PC-9 (cell line): Measurements from ENCODE around the gene TMEM87A. TPM values are rescaled to one million over a fixed set of nuclear protein-coding genes. Genes with fewer than 3 reads are reported as not detected.
A peak's percentile ranks its signal among the peaks of the same experiment; 100 is the strongest.

ENCODE experiments used
- BruUV-seq: library from RNA; stranded (reverse); fragments of 400-500 nt; replicated peaks from 2 replicates; lab custom pipeline; 2021; lab: Mats Ljungman, UMichigan
- CTCF ChIA-PET: fragments of 300-600 bp; sonication (Branson Sonifier 250); formaldehyde crosslinking; loops from one replicate; lab custom pipeline; 2022; ENCODE audit warnings: antibody characterized with exemption; lab: Charles Lee
- POLR2A ChIA-PET: fragments of 300-600 bp; sonication (Branson Sonifier 250); formaldehyde crosslinking; loops from one replicate; lab custom pipeline; 2022; ENCODE audit warnings: antibody characterized with exemption; ENCODE audit not compliant: unreplicated experiment; lab: Charles Lee
- DNase-seq, 2 experiments: peaks; one replicate each; pipeline versions ENCODE4 v3.0.0 to v3.0.0-alpha.2; 2015 to 2022; ENCODE audit warnings: mixed read lengths in 1 of 2
- H2AFZ ChIP-seq: fragments of 200-600 bp; sonication (generic); 2 replicates; pipeline ENCODE4 v1.8.1; 2017; ENCODE audit warnings: antibody characterized with exemption
- H3F3A ChIP-seq: fragments of 200-600 bp; sonication (generic); 2 replicates; pipeline ENCODE4 v1.8.1; 2017; ENCODE audit warnings: antibody characterized with exemption, mild to moderate bottlenecking, low read depth; ENCODE audit not compliant: insufficient read depth
- H3K27ac ChIP-seq: fragments of 200-600 bp; sonication (generic); 2 replicates; pipeline ENCODE4 v1.6.1; 2016; ENCODE audit warnings: mixed run types
- H3K27me3 ChIP-seq: fragments of 200-600 bp; sonication (generic); 2 replicates; pipeline ENCODE4 v1.6.1; 2016; ENCODE audit warnings: low read depth, mixed run types; ENCODE audit not compliant: insufficient read depth
- H3K36me3 ChIP-seq: fragments of 200-600 bp; sonication (generic); 2 replicates; pipeline ENCODE4 v1.6.1; 2016; ENCODE audit warnings: low read depth, mixed run types
- H3K4me1 ChIP-seq: fragments of 200-600 bp; sonication (generic); replicated peaks from 2 replicates; pipeline ENCODE4 v1.6.1; 2016; ENCODE audit warnings: mixed run types; ENCODE audit not compliant: insufficient read depth
- H3K4me2 ChIP-seq: fragments of 200-600 bp; sonication (generic); 2 replicates; pipeline ENCODE4 v1.6.1; 2017; ENCODE audit warnings: mixed run types
- H3K4me3 ChIP-seq: fragments of 200-600 bp; sonication (generic); 2 replicates; pipeline ENCODE4 v1.6.1; 2016; ENCODE audit warnings: mixed run types
- H3K79me2 ChIP-seq: fragments of 200-600 bp; sonication (generic); 2 replicates; pipeline ENCODE4 v1.6.1; 2017; ENCODE audit warnings: low read depth, mixed run types
- H3K9me2 ChIP-seq: fragments of 200-600 bp; sonication (generic); 2 replicates; pipeline ENCODE4 v1.8.1; 2017; ENCODE audit warnings: mild to moderate bottlenecking; ENCODE audit not compliant: insufficient read depth
- H3K9me3 ChIP-seq: fragments of 200-600 bp; sonication (generic); 2 replicates; pipeline ENCODE4 v1.8.1; 2016; ENCODE audit warnings: low read depth; ENCODE audit not compliant: insufficient read depth
- H4K20me1 ChIP-seq: fragments of 200-600 bp; sonication (generic); 2 replicates; pipeline ENCODE4 v1.8.1; 2017; ENCODE audit not compliant: insufficient read depth
- CTCF ChIP-seq: fragments of 200-600 bp; sonication (generic); conservative IDR thresholded peaks from 2 replicates; pipeline ENCODE4 v1.6.1; 2017; ENCODE audit warnings: mixed run types, antibody characterized with exemption, mild to moderate bottlenecking, moderate library complexity
- EZH2 ChIP-seq: fragments of 200-600 bp; sonication (generic); IDR thresholded peaks from 2 replicates; pipeline ENCODE4 v1.8.0; 2017; ENCODE audit warnings: antibody characterized with exemption, low read depth
- intact Hi-C: fragments of 100-400 bp; cut with micrococcal nuclease; formaldehyde crosslinking; loops from one replicate; pipeline ENCODE4 v1.10.0; 2022; ENCODE audit not compliant: unreplicated experiment
- total RNA-seq: library from RNA; stranded (reverse); gene quantifications from 2 replicates; pipeline ENCODE4 v1.2.3, GENCODE V29; 2021

The TMEM87A gene
- total RNA-seq, 1 experiment from 2014 or later = 45.1 TPM

GRCh38 chr15:42275780-42276391 is 2.7 kb upstream of the TMEM87A start:
- BruUV-seq = no TSS peak
- no peak for TF ChIP-seq EZH2
- H3K9me2 ChIP-seq = no peaks in the 10 kb centered on the region
- peaks cover 33% of the 10 kb centered on the region for H3K4me1 ChIP-seq
- no peaks in the 10 kb centered on the region for H3K9me3 ChIP-seq
- 0 out of 2 replicates have a peak overlapping the region, but pooled peaks have one; percentile 84 for H3K27ac ChIP-seq
- peak overlapping the region; percentile 85 for H3K4me2 ChIP-seq
- H3K79me2 ChIP-seq = peaks cover 32% of the 10 kb centered on the region
- DNase-seq = no peak
- intact Hi-C loops = loop anchor here (10.0 kb wide), 1 partner anchor 109 kb away; no protein-coding TSS in a partner anchor
- no peaks in the 10 kb centered on the region for H3K27me3 ChIP-seq
- no peak overlapping the region; the same call in 1 of the 2 replicates for H2AFZ ChIP-seq
- H3F3A ChIP-seq = peaks cover 16% of the 10 kb centered on the region; the same call in 1 of the 2 replicates
- no peaks in the 10 kb centered on the region for H4K20me1 ChIP-seq
- no peaks in the 10 kb centered on the region for H3K36me3 ChIP-seq
- POLR2A ChIA-PET = interaction anchor here (0.6 to 0.7 kb wide), 2 partner anchors 847 to 1322 kb away, joined by 4 to 5 read pairs; partner anchors contain the start of gene CHAC1
- no peak overlapping the region; the same call in 1 of the 2 replicates for H3K4me3 ChIP-seq
- CTCF ChIA-PET = interaction anchor here (1.2 kb wide), 1 partner anchor 110 kb away, joined by 3 read pairs; no protein-coding TSS in a partner anchor

- intact Hi-C loops = loop anchor here (10.0 kb wide), 1 partner anchor 110 kb away; no protein-coding TSS in a partner anchor
These were observed 1.4 kb upstream of the TMEM87A start for GRCh38 chr15:42274702-42274989.

DNA sequence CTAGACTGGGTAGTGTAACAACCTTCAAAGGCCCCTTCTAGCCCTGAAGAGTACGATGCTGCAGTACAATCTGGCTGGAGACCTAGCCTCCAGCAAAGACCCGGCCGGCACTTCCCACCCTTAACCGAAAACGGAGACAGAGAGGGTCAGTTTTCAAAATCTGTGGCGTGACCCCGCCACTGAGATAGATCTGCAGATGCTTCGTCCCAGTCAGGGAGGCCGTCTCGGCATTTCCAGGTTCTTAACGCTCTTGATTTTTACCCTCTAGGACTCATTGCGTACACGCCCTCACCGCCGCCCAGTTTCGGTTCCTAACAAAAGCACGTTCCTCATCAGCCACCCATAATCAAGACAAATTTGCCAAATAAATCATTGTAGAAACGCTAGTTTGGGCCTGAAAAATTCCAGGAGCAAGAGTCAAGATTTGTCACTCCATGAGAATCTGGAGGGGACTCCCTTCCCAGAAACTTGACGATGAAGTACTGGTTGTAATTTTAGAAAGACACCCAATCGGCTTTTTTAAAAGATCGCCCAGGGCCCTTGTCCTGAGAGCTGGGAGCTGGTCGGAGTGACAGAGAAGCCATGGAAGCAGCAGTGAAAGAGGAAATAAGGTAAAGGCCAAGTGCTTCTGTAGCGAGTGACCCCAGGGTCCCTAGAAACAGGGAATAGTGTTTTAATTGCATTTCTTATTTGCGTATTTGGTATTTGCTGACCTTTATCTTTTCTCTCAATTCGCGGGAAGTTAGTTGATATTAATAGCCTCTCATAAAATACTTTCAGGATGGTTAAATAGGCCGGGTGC is 868 bp upstream of the TMEM87A start:
- H4K20me1 ChIP-seq = peaks cover 7% of the 10 kb centered on the region; the same call in 1 of the 2 replicates
- H3K9me2 ChIP-seq = no peaks in the 10 kb centered on the region
- no peaks in the 10 kb centered on the region for H3K27me3 ChIP-seq
- H3K27ac ChIP-seq = peak overlapping the region; percentile 84
- BruUV-seq = TSS peak; percentile 83
- ChIA-PET CTCF (interaction anchor here (1.3 kb wide), 1 partner anchor 111 kb away, joined by 3 read pairs; no protein-coding TSS in a partner anchor), POLR2A (interaction anchor here (0.5 to 1.2 kb wide), 7 partner anchors 12 to 942 kb away, joined by 3 to 4 read pairs (median 3); partner anchors contain the start of gene OIP5)
- peaks cover 33% of the 10 kb centered on the region for H3K4me1 ChIP-seq
- intact Hi-C loops = loop anchor here (10.0 kb wide), 1 partner anchor 111 kb away; no protein-coding TSS in a partner anchor
- peaks cover 47% of the 10 kb centered on the region for H3K79me2 ChIP-seq
- H3K36me3 ChIP-seq = no peaks in the 10 kb centered on the region
- H3F3A ChIP-seq = peaks cover 16% of the 10 kb centered on the region; the same call in 1 of the 2 replicates
- peak; percentile 38 to 63 for DNase-seq
- peak overlapping the region; percentile 74 for H3K4me3 ChIP-seq
- no peak for TF ChIP-seq CTCF
- peak overlapping the region; percentile 85 for H3K4me2 ChIP-seq
- H2AFZ ChIP-seq = peak overlapping the region; percentile 78
- H3K9me3 ChIP-seq = no peaks in the 10 kb centered on the region

More at GRCh38 chr15:42274702-42274989, 1.4 kb upstream of the TMEM87A start:
- H3K9me3 ChIP-seq = no peaks in the 10 kb centered on the region
- H3K4me2 ChIP-seq = peak overlapping the region; percentile 85
- peaks cover 43% of the 10 kb centered on the region for H3K79me2 ChIP-seq
- no peaks in the 10 kb centered on the region for H3K36me3 ChIP-seq
- peak overlapping the region; percentile 84 for H3K27ac ChIP-seq
- peaks cover 16% of the 10 kb centered on the region; the same call in 1 of the 2 replicates for H3F3A ChIP-seq
- H4K20me1 ChIP-seq = peaks cover 3% of the 10 kb centered on the region; the same call in 1 of the 2 replicates
- no peaks in the 10 kb centered on the region for H3K27me3 ChIP-seq
- no peaks in the 10 kb centered on the region for H3K9me2 ChIP-seq
- no TSS peak for BruUV-seq
- H2AFZ ChIP-seq = peak overlapping the region; percentile 78
- CTCF ChIA-PET = no interaction called here
- peaks cover 33% of the 10 kb centered on the region for H3K4me1 ChIP-seq
- POLR2A ChIA-PET = no interaction called here
- TF ChIP-seq EZH2 (no peak), CTCF (no peak)
- H3K4me3 ChIP-seq = peak overlapping the region; percentile 74
- no peak for DNase-seq
